ENCODE results near the gene EFTUD2. TPM values are rescaled to one million over a fixed set of nuclear protein-coding genes. Genes with fewer than 3 reads are reported as not detected.
A peak's percentile ranks its signal among the peaks of the same experiment; 100 is the strongest.

EFTUD2 gene
- total and polyA plus RNA-seq, 2 of the 13 experiments (the other 11 are each of a cell fraction or from before 2014, with no cell fraction given) = 111 to 137 TPM

GRCh38 chr17:44899074-44899782 is at the start of gene EFTUD2 (continued):
- no peak; the same call in 1 of the 2 replicates for TF ChIP-seq ZNF256 (CRISPR knock-in tag; conservative IDR thresholded peaks at IDR 0.05)
- peak; percentile 93; the same call in 1 of the 2 replicates for TF ChIP-seq ZBTB46 (CRISPR knock-in tag; IDR thresholded peaks at IDR 0.05; ENCODE audit: borderline replicate concordance)
- no peak for TF ChIP-seq CREB3 (CRISPR knock-in tag; IDR thresholded peaks at IDR 0.05)
- 0 out of 2 replicates have a peak, but pooled peaks have one; percentile 8 for TF ChIP-seq ONECUT2 (CRISPR knock-in tag; IDR thresholded peaks at IDR 0.05)
- no peak for TF ChIP-seq ZNF816 (CRISPR knock-in tag; IDR thresholded peaks at IDR 0.05; ENCODE audit: borderline replicate concordance)
- TF ChIP-seq MEIS1 (CRISPR knock-in tag; IDR thresholded peaks at IDR 0.05; ENCODE audit: borderline replicate concordance) = peak; percentile 98
- peak; percentile 75 for TF ChIP-seq NCOA2 (CRISPR knock-in tag; IDR thresholded peaks at IDR 0.05)
- peak; percentile 73; the same call in 1 of the 2 replicates for TF ChIP-seq TFDP1 (CRISPR knock-in tag; IDR thresholded peaks at IDR 0.05; ENCODE audit: borderline replicate concordance)
- peak; percentile 68; the same call in 1 of the 2 replicates for TF ChIP-seq ZNF264 (CRISPR knock-in tag; IDR thresholded peaks at IDR 0.05)
- TF ChIP-seq, protein P1, sequence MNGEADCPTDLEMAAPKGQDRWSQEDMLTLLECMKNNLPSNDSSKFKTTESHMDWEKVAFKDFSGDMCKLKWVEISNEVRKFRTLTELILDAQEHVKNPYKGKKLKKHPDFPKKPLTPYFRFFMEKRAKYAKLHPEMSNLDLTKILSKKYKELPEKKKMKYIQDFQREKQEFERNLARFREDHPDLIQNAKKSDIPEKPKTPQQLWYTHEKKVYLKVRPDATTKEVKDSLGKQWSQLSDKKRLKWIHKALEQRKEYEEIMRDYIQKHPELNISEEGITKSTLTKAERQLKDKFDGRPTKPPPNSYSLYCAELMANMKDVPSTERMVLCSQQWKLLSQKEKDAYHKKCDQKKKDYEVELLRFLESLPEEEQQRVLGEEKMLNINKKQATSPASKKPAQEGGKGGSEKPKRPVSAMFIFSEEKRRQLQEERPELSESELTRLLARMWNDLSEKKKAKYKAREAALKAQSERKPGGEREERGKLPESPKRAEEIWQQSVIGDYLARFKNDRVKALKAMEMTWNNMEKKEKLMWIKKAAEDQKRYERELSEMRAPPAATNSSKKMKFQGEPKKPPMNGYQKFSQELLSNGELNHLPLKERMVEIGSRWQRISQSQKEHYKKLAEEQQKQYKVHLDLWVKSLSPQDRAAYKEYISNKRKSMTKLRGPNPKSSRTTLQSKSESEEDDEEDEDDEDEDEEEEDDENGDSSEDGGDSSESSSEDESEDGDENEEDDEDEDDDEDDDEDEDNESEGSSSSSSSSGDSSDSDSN (CRISPR knock-in tag; IDR thresholded peaks at IDR 0.05) = peak; percentile 85
- TF ChIP-seq CBX5 (CRISPR knock-in tag; IDR thresholded peaks at IDR 0.05; ENCODE audit: borderline replicate concordance) = peak; percentile 95
- no peak for TF ChIP-seq AHDC1 (CRISPR knock-in tag; IDR thresholded peaks at IDR 0.05; ENCODE audit: borderline replicate concordance)
- TF ChIP-seq GMEB2 (CRISPR knock-in tag; IDR thresholded peaks at IDR 0.05; ENCODE audit: low read depth) = peak; percentile 88
